Upper lobe of left lung (tissue), 4 donors: ENCODE results near the gene TBC1D1.

Experiments
- CTCF ChIP-seq, 6 experiments: fragments of 450-650 bp in 4 of 6; fragments of 200-600 bp in 2 of 6; sonication (generic) in 2 of 6; IDR thresholded peaks; one replicate each; pipeline ENCODE4 v1.5.1; 2016 to 2019; ENCODE audit warnings: antibody characterized with exemption in 6 of 6
- POLR2A ChIP-seq, 4 donors: fragments of 450-650 bp; IDR thresholded peaks; one replicate each; pipeline ENCODE4 v1.5.1; 2016 to 2017; ENCODE audit warnings: antibody characterized with exemption in 4 of 4, mild to moderate bottlenecking in 2 of 4
- POLR2AphosphoS5 ChIP-seq, 2 donors: sonication (generic); formaldehyde crosslinking; IDR thresholded peaks; one replicate each; pipeline ENCODE4 v1.5.1; 2017; ENCODE audit warnings: antibody characterized with exemption in 2 of 2

- TF ChIP-seq CTCF (IDR thresholded peaks at IDR 0.05): no peak
- no peak for TF ChIP-seq POLR2A (IDR thresholded peaks at IDR 0.05)
- no peak for TF ChIP-seq POLR2AphosphoS5 (IDR thresholded peaks at IDR 0.05)
Observed at GRCh38 chr4:37924946-37925345, 34.1 kb downstream of the TBC1D1 start.
